Spleen (tissue), 7 donors: ENCODE measurements around the gene TEAD1.

Source experiments
- POLR2A ChIP-seq, 3 donors: fragments of 450-650 bp; IDR thresholded peaks; one replicate each; pipeline ENCODE4 v1.5.1; 2017; ENCODE audit warnings: antibody characterized with exemption in 3 of 3, mild to moderate bottlenecking in 1 of 3
- TF ChIP-seq, protein P1 (sequence below), 11 experiments: fragments of 200-600 bp in 7 of 11; fragments of 450-650 bp in 4 of 11; sonication (generic) in 4 of 11; IDR thresholded peaks in 8 of 11; conservative IDR thresholded peaks in 3 of 11; 1 replicate in 7 of 11; 2 replicates in 4 of 11; pipeline versions ENCODE4 v1.4.0 to v1.8.0; 2016 to 2021; ENCODE audit warnings: antibody characterized with exemption in 11 of 11, inconsistent platforms in 4 of 11, mild to moderate bottlenecking in 1 of 11
- donor health status: DM: no; HTN: no; CAD: no; lungs with moderate emphysema.
- donor health status: DM: no; HTN: no; CAD: no.
- donor health status: DM: no; HTN: no; CAD: no.

DNA sequence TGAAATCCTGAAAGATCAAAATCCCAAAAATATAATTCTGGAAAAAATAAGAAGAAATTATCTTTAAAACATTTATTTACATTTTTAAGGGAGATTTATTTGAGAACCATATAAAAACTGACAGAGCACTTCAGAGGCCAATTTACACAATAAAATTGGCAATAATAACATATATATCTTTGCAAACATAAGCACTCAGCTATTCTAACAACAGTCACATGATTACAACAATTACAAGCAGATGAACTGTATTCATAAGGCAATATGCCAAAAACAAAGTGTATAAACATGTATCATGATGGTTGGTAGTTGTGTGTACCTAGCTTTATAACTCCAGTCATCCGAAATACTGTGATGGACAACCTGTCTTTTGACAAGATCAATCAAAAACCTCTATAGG lies 317.2 kb downstream of the TEAD1 start:
- TF ChIP-seq, protein P1, sequence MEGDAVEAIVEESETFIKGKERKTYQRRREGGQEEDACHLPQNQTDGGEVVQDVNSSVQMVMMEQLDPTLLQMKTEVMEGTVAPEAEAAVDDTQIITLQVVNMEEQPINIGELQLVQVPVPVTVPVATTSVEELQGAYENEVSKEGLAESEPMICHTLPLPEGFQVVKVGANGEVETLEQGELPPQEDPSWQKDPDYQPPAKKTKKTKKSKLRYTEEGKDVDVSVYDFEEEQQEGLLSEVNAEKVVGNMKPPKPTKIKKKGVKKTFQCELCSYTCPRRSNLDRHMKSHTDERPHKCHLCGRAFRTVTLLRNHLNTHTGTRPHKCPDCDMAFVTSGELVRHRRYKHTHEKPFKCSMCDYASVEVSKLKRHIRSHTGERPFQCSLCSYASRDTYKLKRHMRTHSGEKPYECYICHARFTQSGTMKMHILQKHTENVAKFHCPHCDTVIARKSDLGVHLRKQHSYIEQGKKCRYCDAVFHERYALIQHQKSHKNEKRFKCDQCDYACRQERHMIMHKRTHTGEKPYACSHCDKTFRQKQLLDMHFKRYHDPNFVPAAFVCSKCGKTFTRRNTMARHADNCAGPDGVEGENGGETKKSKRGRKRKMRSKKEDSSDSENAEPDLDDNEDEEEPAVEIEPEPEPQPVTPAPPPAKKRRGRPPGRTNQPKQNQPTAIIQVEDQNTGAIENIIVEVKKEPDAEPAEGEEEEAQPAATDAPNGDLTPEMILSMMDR (IDR thresholded peaks at IDR 0.05 in 8 of 11, conservative IDR thresholded peaks at IDR 0.05 in 3 of 11), result no peak
- no peak for TF ChIP-seq POLR2A (IDR thresholded peaks at IDR 0.05)
